Calu3 (cell line): ENCODE results near the gene PLAU. TPM values are rescaled to one million over a fixed set of nuclear protein-coding genes. Genes with fewer than 3 reads are reported as not detected.
"Not testable (repeated sequence)": the region's sequence is repeated elsewhere in the genome, so short reads cannot be mapped to it uniquely, and the experiment has no call there.

ENCODE experiments used
- BruUV-seq: library from RNA; stranded (reverse); fragments of 400-500 nt; replicated peaks from 2 replicates; lab custom pipeline; 2021; lab: Mats Ljungman, UMichigan
- CTCF ChIA-PET: fragments of 300-600 bp; sonication (Branson Sonifier 250); formaldehyde crosslinking; loops from one replicate; lab custom pipeline; 2022; ENCODE audit warnings: antibody characterized with exemption; lab: Charles Lee
- DNase-seq: peaks from one replicate; pipeline ENCODE4 v3.0.0; 2022
- H3K27ac Mint-ChIP-seq: one replicate; pipeline ENCODE4 v1.8.0; 2022; ENCODE audit warnings: mixed read lengths; ENCODE audit not compliant: unreplicated experiment
- H3K27me3 Mint-ChIP-seq: one replicate; pipeline ENCODE4 v1.8.0; 2022; ENCODE audit warnings: mixed read lengths; ENCODE audit not compliant: unreplicated experiment
- H3K36me3 Mint-ChIP-seq: one replicate; pipeline ENCODE4 v1.8.0; 2022; ENCODE audit warnings: mild to moderate bottlenecking, moderate library complexity, mixed read lengths; ENCODE audit not compliant: insufficient read depth, unreplicated experiment
- H3K4me1 Mint-ChIP-seq: one replicate; pipeline ENCODE4 v1.8.0; 2022; ENCODE audit warnings: mild to moderate bottlenecking, low read depth, mixed read lengths; ENCODE audit not compliant: unreplicated experiment
- H3K4me3 Mint-ChIP-seq: one replicate; pipeline ENCODE4 v1.8.0; 2022; ENCODE audit warnings: mild to moderate bottlenecking, low read depth, moderate library complexity, mixed read lengths; ENCODE audit not compliant: unreplicated experiment
- H3K9me3 Mint-ChIP-seq: one replicate; pipeline ENCODE4 v1.8.0; 2022; ENCODE audit warnings: low read depth, mixed read lengths; ENCODE audit not compliant: unreplicated experiment
- intact Hi-C: fragments of 100-400 bp; cut with micrococcal nuclease; formaldehyde crosslinking; loops from one replicate; pipeline ENCODE4 v1.10.0; 2022; ENCODE audit not compliant: unreplicated experiment
- total RNA-seq: library from RNA; stranded (reverse); gene quantifications from 2 replicates; pipeline ENCODE4 v1.2.3, GENCODE V29; 2022
- TF ChIP-seq, protein P1 (sequence below): fragments of 200-600 bp; IDR thresholded peaks from one replicate; pipeline ENCODE4 v1.8.0; 2022; ENCODE audit warnings: antibody characterized with exemption; ENCODE audit not compliant: unreplicated experiment

The PLAU gene
- total RNA-seq, 1 experiment from 2014 or later: 706 TPM

DNA sequence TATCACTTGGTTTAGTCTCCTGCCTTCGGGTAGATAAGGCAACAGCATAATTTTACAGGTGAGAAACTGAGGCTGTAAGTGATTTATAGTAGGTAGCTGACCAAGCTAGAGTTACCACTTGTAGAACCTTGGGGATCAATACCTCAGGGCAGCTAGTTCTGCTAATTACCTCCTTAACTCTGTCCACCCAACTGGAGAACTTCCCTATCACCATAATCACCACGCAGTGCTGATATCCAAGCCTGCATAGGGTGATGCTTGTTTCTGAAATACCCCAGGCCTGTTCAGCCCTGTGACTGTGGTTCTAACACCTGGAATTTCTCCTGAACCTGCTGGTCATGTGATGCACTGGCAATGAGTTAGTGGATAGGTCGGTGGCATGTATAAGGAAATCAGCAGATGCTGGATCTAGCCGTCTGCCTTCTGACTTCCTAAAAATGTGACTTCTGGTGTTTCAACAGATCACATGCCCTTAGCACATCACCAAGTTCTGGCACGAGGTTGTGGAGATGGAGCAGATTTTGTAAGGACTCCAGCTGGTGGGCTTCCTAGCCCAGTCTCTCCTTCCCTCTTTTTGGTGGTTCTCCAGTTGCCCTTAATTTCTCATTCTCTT, 15.3 kb downstream of the PLAU start:
- Mint-ChIP-seq H3K27me3 (no peaks in the 10 kb centered on the region), H3K9me3 (peaks cover 7% of the 10 kb centered on the region), H3K4me1 (peaks cover 46% of the 10 kb centered on the region), H3K36me3 (no peaks in the 10 kb centered on the region), H3K4me3 (no peak overlapping the region), H3K27ac (no peak overlapping the region)
- TF ChIP-seq, protein P1, sequence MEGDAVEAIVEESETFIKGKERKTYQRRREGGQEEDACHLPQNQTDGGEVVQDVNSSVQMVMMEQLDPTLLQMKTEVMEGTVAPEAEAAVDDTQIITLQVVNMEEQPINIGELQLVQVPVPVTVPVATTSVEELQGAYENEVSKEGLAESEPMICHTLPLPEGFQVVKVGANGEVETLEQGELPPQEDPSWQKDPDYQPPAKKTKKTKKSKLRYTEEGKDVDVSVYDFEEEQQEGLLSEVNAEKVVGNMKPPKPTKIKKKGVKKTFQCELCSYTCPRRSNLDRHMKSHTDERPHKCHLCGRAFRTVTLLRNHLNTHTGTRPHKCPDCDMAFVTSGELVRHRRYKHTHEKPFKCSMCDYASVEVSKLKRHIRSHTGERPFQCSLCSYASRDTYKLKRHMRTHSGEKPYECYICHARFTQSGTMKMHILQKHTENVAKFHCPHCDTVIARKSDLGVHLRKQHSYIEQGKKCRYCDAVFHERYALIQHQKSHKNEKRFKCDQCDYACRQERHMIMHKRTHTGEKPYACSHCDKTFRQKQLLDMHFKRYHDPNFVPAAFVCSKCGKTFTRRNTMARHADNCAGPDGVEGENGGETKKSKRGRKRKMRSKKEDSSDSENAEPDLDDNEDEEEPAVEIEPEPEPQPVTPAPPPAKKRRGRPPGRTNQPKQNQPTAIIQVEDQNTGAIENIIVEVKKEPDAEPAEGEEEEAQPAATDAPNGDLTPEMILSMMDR: no peak
- intact Hi-C loops: no loop called here
- CTCF ChIA-PET: interaction anchor here (0.5 to 1.2 kb wide), 2 partner anchors 19 to 37 kb away, joined by 3 to 5 read pairs; no protein-coding TSS in a partner anchor
- no TSS peak for BruUV-seq
- no peak for DNase-seq

DNA sequence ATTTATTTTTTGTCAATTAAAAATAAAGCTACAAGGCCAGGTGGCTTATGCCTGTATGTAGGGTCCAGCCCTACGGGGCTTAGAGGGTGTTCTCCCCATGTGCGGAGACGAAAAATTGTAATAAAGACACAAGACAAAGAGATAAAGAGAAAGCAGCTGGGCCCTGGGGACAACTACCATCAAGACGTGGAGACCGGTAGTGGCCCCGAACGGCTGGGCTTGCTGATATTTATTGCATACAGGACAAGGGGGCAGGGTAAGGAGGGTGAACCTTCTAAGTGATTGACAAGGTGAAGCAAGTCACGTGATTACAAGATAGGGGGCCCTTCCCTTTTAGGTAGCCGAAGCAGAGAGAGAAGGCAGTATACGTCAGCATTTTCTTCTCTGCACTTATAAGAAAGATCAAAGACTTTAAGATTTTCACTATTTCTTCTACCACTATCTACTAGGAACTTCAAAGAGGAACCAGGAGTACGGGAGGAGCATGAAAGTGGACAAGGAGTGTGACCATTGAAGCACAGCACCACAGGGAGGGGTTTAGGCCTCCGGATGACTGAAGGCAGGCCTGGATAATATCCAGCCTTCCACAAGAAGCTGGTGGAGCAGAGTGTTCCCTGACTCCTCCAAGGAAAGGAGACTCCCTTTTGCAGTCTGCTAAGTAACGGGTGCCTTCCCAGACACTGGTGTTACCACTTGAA, 19.8 kb downstream of the PLAU start:
- H3K27ac Mint-ChIP-seq: not testable (repeated sequence)

DNA sequence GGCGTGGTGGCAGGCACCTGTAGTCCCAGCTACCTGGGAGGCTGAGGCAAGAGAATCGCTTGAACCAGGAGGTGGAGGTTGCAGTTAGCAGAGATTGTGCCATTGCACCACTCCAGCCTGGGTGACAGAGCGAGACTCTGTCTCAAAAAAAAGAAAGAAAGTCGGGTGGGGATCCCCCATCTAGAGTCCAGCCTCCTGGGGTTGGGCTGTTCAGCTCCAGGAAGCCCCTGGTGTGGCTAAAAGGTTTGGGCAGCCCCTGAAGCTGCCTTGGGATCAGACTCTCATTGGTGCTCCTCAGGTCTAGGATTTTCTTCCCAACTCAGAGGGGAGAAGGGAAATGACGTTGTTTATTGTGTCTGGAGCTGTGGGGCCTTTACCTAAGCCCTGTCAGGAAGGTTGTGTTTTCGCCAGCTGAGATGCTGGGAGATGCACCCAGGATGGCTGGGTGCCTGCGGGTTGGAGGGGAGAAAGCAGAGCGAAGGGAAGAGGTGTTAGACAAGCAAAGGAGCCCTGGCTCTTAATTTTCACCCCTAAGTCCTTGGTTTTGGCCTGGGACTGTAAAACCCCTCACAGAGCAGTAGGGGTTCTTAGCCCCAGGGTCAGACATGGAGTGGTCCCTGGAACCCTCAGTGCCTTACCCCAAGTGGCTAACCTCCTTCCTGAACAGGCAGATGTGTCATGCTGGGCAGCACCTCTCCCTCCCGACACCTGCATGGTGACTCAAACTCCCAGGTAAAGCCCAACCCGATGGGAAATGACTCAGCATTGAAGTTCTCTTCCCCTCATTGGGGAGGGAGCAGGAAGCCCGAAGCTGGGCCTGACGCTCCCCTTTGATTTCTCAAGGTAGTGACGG, 21.1 kb downstream of the PLAU start:
- peak overlapping the region; percentile 99 for H3K27ac Mint-ChIP-seq

More for the DNA sequence above, 19.8 kb downstream of the PLAU start:
- Mint-ChIP-seq H3K4me1 (peaks cover 66% of the 10 kb centered on the region), H3K36me3 (peaks cover 14% of the 10 kb centered on the region)
- CTCF ChIA-PET: interaction anchor here (0.9 to 1.7 kb wide), 2 partner anchors 117 to 151 kb away, joined by 4 to 5 read pairs; no protein-coding TSS in a partner anchor
- H3K4me3 Mint-ChIP-seq, H3K27me3 Mint-ChIP-seq, DNase-seq, BruUV-seq, intact Hi-C loops, H3K9me3 Mint-ChIP-seq: not testable (repeated sequence)

DNA sequence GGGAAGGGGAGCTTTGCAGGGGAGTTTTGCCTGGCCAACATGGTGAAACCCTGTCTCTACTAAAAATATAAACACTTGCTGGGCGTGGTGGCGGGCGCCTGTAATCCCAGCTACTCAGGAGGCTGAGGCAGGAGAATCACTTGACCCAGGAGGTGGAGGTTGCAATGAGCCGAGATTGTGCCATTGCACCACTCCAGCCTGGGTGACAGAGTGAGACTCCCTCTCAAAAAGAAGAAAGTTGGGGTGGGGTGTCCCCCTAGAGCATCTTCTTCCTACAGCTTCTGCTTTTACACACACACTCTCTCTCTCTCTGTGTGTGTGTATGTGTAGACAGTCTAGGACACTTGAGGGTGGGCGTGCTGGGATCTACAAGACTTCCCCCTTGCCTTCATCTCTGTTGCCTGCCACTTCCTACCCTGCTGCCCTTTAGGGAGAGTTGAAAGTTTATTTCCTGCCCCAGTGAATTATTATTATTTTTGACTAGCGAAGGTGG, 21.7 kb downstream of the PLAU start:
- CTCF ChIA-PET: interaction anchor here (0.8 to 3.3 kb wide), 8 partner anchors 8 to 115 kb away, joined by 3 to 38 read pairs (median 4); no protein-coding TSS in a partner anchor
- no peak for DNase-seq
- Mint-ChIP-seq H3K27me3 (no peaks in the 10 kb centered on the region), H3K36me3 (peaks cover 14% of the 10 kb centered on the region), H3K27ac (peak overlapping the region; percentile 99), H3K4me3 (no peak overlapping the region), H3K4me1 (peaks cover 73% of the 10 kb centered on the region), H3K9me3 (peaks cover 5% of the 10 kb centered on the region)
- BruUV-seq: TSS peak; percentile 77
- TF ChIP-seq, protein P1: no peak
- intact Hi-C loops: loop anchor here (2.0 kb wide), 1 partner anchor 46 kb away; no protein-coding TSS in a partner anchor

More for the DNA sequence above, 21.1 kb downstream of the PLAU start:
- H3K4me3 Mint-ChIP-seq: peak overlapping the region; percentile 20
- intact Hi-C loops: loop anchor here (2.0 kb wide), 1 partner anchor 45 kb away; no protein-coding TSS in a partner anchor
- CTCF ChIA-PET: interaction anchor here (0.5 to 3.3 kb wide), 9 partner anchors 9 to 116 kb away, joined by 3 to 38 read pairs (median 4); no protein-coding TSS in a partner anchor
- H3K9me3 Mint-ChIP-seq: peaks cover 5% of the 10 kb centered on the region
- BruUV-seq: TSS peak; percentile 97
- TF ChIP-seq, protein P1: no peak
- peak; percentile 94 for DNase-seq
- peaks cover 14% of the 10 kb centered on the region for H3K36me3 Mint-ChIP-seq
- H3K4me1 Mint-ChIP-seq: peaks cover 68% of the 10 kb centered on the region
- no peaks in the 10 kb centered on the region for H3K27me3 Mint-ChIP-seq
